ENCODE results near the gene CAMTA1.
"Not testable (repeated sequence)": the region's sequence is repeated elsewhere in the genome, so short reads cannot be mapped to it uniquely, and the experiment has no call there.

The CAMTA1 gene

GRCh38 chr1:7153464-7153863 lies 368.2 kb downstream of the CAMTA1 start:
- no peak for TF ChIP-seq JUND (IDR thresholded peaks at IDR 0.05; ENCODE audit: low read depth)
- in situ Hi-C loops (cut with HindIII; ENCODE audit: low pct_unique_long_range_greater_than_20kb, low sequenced_read_pairs) = no loop called here
- no peak for DNase-seq (ENCODE audit: low read depth in 1 of 2, low spot score in 1 of 2)

GRCh38 chr1:7159116-7159781 lies 374.0 kb downstream of the CAMTA1 start:
- DNase-seq (ENCODE audit: low read depth in 1 of 2, low spot score in 1 of 2) = no peak
- TF ChIP-seq JUND (IDR thresholded peaks at IDR 0.05; ENCODE audit: low read depth) = no peak
- in situ Hi-C loops (cut with HindIII; ENCODE audit: low pct_unique_long_range_greater_than_20kb, low sequenced_read_pairs) = no loop called here

- DNase-seq (ENCODE audit: low read depth in 1 of 2, low spot score in 1 of 2); in situ Hi-C loops (cut with HindIII; ENCODE audit: low pct_unique_long_range_greater_than_20kb, low sequenced_read_pairs): not testable (repeated sequence)
These were observed 383.3 kb downstream of the CAMTA1 start for GRCh38 chr1:7168554-7168953.

- DNase-seq (ENCODE audit: low read depth in 1 of 2, low spot score in 1 of 2) = no peak
- in situ Hi-C loops (cut with HindIII; ENCODE audit: low pct_unique_long_range_greater_than_20kb, low sequenced_read_pairs) = no loop called here
- TF ChIP-seq JUND (IDR thresholded peaks at IDR 0.05; ENCODE audit: low read depth) = no peak
These were observed 385.9 kb downstream of the CAMTA1 start for GRCh38 chr1:7171168-7171567.

GRCh38 chr1:7171574-7171973 lies 386.3 kb downstream of the CAMTA1 start:
- TF ChIP-seq JUND (IDR thresholded peaks at IDR 0.05; ENCODE audit: low read depth) = no peak
- in situ Hi-C loops (cut with HindIII; ENCODE audit: low pct_unique_long_range_greater_than_20kb, low sequenced_read_pairs) = no loop called here
- no peak for DNase-seq (ENCODE audit: low read depth in 1 of 2, low spot score in 1 of 2)

GRCh38 chr1:7172804-7173203 lies 387.6 kb downstream of the CAMTA1 start:
- in situ Hi-C loops (cut with HindIII; ENCODE audit: low pct_unique_long_range_greater_than_20kb, low sequenced_read_pairs) = no loop called here
- no peak for TF ChIP-seq JUND (IDR thresholded peaks at IDR 0.05; ENCODE audit: low read depth)
- DNase-seq (ENCODE audit: low read depth in 1 of 2, low spot score in 1 of 2) = no peak

- no peak for TF ChIP-seq JUND (IDR thresholded peaks at IDR 0.05; ENCODE audit: low read depth)
- in situ Hi-C loops (cut with HindIII; ENCODE audit: low pct_unique_long_range_greater_than_20kb, low sequenced_read_pairs) = no loop called here
- no peak for DNase-seq (ENCODE audit: low read depth in 1 of 2, low spot score in 1 of 2)
These were observed 389.3 kb downstream of the CAMTA1 start for GRCh38 chr1:7174561-7174960.

GRCh38 chr1:7174980-7175906 lies 390.0 kb downstream of the CAMTA1 start:
- TF ChIP-seq JUND (IDR thresholded peaks at IDR 0.05; ENCODE audit: low read depth) = no peak
- DNase-seq (ENCODE audit: low read depth in 1 of 2, low spot score in 1 of 2) = no peak
- in situ Hi-C loops (cut with HindIII; ENCODE audit: low pct_unique_long_range_greater_than_20kb, low sequenced_read_pairs) = no loop called here

- no peak for TF ChIP-seq JUND (IDR thresholded peaks at IDR 0.05; ENCODE audit: low read depth)
- in situ Hi-C loops (cut with HindIII; ENCODE audit: low pct_unique_long_range_greater_than_20kb, low sequenced_read_pairs) = no loop called here
- no peak for DNase-seq (ENCODE audit: low read depth in 1 of 2, low spot score in 1 of 2)
These were observed 391.8 kb downstream of the CAMTA1 start for GRCh38 chr1:7177021-7177420.

GRCh38 chr1:7177438-7178146 lies 392.3 kb downstream of the CAMTA1 start:
- no peak for DNase-seq (ENCODE audit: low read depth in 1 of 2, low spot score in 1 of 2)
- in situ Hi-C loops (cut with HindIII; ENCODE audit: low pct_unique_long_range_greater_than_20kb, low sequenced_read_pairs) = no loop called here
- TF ChIP-seq JUND (IDR thresholded peaks at IDR 0.05; ENCODE audit: low read depth) = no peak

GRCh38 chr1:7178336-7178735 lies 393.1 kb downstream of the CAMTA1 start:
- no peak for DNase-seq (ENCODE audit: low read depth in 1 of 2, low spot score in 1 of 2)
- no peak for TF ChIP-seq JUND (IDR thresholded peaks at IDR 0.05; ENCODE audit: low read depth)
- in situ Hi-C loops (cut with HindIII; ENCODE audit: low pct_unique_long_range_greater_than_20kb, low sequenced_read_pairs) = no loop called here

- TF ChIP-seq JUND (IDR thresholded peaks at IDR 0.05; ENCODE audit: low read depth) = no peak
- DNase-seq (ENCODE audit: low read depth in 1 of 2, low spot score in 1 of 2) = no peak
- in situ Hi-C loops (cut with HindIII; ENCODE audit: low pct_unique_long_range_greater_than_20kb, low sequenced_read_pairs) = no loop called here
These were observed 393.5 kb downstream of the CAMTA1 start for GRCh38 chr1:7178741-7179140.

- no peak for TF ChIP-seq JUND (IDR thresholded peaks at IDR 0.05; ENCODE audit: low read depth)
- in situ Hi-C loops (cut with HindIII; ENCODE audit: low pct_unique_long_range_greater_than_20kb, low sequenced_read_pairs) = no loop called here
- DNase-seq (ENCODE audit: low read depth in 1 of 2, low spot score in 1 of 2) = no peak
These were observed 400.5 kb downstream of the CAMTA1 start for GRCh38 chr1:7185721-7186120.
